ENCODE results near the gene PRR12.

PRR12 gene

DNA sequence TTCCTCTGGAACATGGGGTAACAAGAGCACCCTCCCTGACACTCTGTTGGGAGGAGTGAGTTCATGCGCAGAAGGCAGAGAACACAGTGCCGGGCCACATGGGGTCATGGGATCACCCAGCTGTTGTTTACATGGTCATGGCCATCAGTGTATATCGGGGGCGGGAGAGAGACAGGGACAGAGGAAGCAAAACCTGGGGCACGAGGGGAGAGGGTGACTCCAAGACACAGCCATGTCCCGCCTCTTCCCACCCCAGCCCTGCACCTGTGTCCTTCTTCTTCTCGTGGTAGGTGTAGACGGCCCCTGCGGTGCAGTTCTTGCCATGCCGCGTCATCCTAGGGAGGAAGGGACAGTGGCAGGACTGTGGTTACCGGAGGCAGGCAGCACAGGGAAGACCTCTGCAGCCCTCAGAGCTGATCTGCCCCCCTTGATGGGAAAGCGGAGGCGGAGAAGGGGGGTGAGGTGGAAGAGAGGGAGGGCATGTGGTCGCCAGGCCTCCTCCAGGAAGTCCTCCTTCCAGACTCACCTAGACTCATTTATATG lies 30.6 kb upstream of the PRR12 start:
- DNase-seq (ENCODE audit: low read depth in 2 of 2): no peak

DNA sequence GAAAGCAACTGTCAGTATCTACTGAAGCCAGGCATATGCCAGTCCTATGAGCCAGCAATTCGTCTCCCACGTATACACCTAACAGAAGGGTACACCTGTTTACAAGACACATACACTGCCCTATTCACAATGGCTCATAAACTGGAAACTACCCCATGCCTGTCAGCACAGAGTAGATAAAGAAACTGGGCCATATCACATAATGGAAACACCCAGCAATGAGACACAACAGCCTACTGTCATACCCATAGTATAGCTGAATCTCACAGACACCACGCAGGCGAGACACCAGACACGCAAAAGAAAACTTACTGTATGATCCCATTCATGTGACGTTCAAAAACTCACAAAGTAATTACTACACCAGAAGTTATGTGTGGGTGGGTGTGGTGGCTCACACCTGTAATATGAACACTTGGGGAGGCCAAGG lies 26.4 kb upstream of the PRR12 start:
- DNase-seq (ENCODE audit: low read depth in 2 of 2): no peak

DNA sequence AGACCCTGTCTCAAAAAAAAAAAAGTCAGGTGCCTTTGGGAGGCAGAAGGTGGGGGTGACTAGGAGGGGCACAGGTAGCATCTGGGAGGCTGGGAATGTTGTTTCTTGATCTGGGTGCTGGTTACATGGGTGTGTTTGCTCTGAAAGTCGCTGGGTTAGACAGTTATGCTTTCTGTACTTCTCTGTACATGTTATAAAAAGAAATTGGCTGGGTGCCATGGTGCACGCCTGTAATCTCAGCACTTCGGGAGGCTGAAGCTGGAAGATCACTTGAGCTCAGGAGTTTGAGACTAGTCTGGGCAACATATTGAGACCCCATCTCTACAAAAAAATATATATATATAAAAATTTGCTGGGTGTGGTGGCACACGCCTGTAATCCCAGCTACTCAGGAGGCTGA lies 25.7 kb upstream of the PRR12 start:
- DNase-seq (ENCODE audit: low read depth in 2 of 2): no peak

DNA sequence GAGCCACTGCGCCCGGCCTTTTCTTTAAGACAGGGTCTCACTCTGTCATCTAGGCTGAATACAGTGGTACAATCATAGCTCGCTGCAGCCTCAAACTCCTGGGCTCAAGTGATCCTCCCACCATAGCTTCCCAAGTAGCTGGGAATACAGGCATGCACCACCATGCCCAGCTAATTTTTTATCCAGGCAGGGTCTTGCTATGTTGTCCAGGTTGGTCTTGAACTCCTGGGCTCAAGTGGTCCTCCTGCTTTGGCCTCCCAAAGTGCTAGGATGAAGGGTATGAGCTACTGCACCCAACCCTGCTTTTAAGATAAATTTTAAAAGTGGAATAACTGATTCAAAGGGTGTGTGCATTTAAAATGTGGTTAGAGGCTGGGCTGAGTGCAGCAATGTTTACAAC lies 24.7 kb upstream of the PRR12 start:
- no peak for DNase-seq (ENCODE audit: low read depth in 2 of 2)

DNA sequence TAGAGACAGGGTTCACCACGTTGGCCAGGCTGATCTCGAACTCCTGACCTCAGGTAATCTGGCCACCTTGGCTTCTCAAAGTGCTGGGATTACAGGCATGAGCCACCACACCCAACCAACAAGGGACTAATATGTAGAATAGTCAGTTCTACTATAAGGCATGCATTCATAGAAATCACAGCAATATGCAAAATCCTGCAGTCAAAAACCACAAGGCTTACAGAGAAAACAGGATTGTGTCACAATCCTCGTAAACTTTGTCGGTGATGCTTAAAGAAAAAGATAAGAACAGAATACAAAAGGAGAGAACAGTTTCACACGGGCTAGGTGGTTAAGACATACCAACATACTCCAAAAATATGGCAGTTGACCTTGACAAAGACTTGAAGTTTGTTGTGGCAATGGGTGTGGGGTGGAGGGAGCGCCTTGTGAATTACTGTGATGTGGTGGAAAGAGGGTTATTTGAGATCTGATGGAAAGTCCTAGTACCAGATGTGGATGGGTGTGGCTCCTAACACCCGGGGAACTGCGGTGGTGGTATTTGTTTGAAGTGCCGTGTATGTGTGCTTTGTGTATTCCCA lies 23.0 kb upstream of the PRR12 start:
- DNase-seq (ENCODE audit: low read depth in 2 of 2): no peak

DNA sequence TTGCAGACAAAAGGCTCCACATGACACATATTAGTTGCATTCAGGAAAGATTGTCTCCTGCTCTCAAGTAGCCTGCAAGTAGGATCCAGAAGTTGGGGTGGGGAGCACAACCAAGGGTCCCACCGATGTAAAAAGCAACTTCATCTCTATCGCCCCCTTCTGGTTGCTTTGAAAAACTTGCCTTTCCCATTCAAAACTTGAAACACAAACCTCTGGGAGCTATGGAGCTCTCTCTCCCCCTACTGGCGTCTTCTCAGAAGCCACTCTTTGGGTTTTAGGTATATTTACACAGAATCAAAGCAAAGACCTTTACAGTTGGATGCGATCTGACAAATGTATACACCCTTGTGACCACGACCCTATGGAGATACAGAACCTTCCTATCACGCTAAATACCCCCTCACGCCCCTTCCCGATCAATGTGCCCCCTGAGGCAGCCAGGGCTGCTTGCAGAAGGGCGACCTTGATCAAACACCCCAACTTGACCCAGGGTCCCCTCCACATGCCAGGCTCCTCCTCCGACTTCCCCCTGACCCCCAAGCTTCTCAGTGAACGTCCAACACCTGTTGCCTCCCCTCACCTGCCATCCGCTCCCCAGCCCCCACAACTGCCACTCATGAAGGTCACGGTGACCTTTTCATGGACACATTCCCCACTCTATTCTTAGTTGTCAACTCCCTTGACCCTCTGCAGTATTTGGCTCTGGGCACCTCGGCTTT lies 20.7 kb upstream of the PRR12 start:
- DNase-seq (ENCODE audit: low read depth in 2 of 2): no peak

DNA sequence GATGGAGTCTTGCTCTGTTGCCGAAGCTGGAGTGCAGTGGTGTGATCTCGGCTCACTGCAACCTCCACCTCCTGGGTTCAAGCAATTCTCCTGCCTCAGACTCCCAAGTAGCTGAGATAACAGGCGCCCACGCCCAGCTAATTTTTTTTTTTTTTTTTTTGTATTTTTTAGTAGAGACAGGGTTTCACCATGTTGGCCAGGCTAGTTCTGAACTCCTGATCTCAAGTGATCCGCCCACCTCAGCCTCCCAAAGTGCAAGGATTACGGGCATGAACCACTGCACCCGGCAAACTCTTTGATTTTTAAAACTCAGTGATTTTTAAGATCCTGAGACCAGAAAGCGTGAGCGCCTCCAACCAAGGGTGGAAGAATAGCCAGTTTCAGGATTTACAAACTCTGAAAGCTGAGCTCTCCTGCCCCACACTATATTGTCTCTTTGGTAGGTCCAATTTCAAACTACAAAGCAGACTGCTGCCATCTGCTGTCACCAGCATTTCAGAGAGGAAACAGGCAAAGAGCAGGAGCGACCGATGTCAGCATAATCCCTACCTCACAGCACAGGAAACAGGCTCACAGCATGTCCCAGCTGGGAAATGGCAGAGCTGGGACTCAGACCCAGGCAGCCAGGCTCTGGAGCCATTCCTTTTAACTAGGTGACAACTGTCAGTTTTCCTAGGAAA lies 19.8 kb upstream of the PRR12 start:
- DNase-seq (ENCODE audit: low read depth in 2 of 2): no peak

DNA sequence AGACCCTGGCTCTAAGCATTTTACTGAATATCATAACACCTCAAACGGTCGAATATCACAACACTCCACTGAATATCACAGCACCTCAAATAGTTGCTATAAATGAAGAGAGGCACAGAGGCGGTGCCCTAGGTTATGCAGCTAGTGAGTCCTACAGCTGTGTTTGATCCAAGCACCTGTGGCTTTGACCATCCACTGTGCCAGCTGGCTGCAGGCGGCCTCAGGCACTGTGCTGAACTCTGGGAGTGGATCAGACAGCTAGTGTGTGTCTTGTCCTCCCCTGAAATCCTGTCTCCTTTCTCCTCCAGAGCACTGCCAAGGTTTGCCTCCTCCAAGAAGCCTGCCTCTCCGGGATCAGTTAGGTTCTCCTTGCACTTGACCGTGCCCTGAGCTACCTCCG lies 18.0 kb upstream of the PRR12 start:
- DNase-seq (ENCODE audit: low read depth in 2 of 2): no peak

DNA sequence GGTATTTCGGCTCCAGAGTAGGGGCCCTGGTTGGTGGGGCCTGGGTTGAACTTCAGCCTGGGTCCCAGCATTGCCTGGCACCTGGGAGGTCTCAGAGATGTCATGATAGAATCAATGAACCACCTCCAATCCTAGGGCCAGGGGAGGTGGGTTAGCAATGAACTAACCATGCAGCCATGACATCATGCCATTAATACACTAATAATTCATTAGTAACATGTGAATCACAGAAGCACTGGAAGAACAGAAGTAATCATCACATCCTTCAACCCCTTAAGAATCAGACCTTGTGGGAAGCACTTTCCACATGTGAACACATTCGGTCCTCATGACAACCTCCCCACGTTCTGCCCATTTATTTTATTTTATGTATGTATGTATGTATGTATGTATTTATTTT lies 17.6 kb upstream of the PRR12 start:
- no peak for DNase-seq (ENCODE audit: low read depth in 2 of 2)

DNA sequence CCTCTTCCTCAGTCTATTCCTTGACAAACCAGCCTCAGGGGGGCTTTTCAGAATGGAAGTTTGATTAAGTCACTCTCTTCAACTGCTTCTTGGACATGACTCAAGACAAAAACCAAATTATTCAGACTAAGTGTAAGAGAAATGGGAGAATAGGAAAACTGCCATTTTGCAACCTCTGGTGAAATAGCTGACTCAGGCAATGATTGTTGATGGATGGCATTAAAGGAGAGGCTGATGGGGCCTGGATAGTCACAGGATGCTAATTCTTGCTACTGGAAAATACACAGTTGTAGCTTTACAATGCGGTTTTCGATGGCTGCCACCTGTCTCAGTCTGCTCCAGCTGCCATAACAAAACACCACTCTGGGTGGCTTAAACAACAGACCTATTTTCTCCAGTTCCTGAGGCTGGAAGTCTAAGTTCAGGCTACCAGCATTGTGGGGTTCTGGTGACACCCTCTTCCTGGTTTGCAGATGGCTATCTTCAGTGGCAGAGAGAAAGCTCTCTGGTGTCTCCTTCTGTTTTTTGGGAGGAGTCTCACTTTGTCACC lies 16.7 kb upstream of the PRR12 start:
- no peak for DNase-seq (ENCODE audit: low read depth in 2 of 2)

DNA sequence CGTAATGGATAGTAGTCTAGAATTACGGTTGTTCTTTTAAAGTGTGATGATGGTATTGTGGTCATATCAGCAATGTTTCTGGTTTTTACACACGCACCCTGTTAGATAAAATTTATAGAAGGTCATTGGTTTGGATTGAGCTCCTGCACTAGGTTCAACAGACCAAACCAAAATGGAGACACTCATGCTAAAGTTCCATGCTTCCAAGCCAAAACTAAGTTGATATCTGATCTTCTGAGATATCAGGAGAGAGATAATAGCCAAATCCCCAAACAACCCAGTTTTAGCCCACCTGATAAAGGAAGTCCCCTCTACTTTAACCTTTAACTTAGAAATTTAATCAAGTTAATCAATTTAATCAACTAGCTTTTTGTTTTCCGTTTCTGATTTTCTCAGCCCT lies 11.8 kb upstream of the PRR12 start:
- DNase-seq (ENCODE audit: low read depth in 2 of 2): no peak

DNA sequence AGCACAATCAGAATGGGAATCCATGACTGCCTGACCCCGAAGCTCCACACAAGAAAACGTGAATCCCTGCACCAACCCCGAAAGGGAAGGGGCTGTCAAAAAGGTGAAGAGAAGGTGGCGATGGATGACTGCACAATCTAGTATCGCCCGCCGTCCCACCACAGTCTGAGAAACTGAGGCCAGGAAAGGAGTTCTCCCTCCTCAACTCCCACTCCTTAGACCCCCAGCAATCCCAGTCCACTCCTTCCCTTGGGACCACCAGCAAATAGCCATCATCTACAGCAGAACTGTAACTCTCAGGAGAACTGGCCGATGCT lies 11.1 kb upstream of the PRR12 start:
- DNase-seq (ENCODE audit: low read depth in 2 of 2): no peak

DNA sequence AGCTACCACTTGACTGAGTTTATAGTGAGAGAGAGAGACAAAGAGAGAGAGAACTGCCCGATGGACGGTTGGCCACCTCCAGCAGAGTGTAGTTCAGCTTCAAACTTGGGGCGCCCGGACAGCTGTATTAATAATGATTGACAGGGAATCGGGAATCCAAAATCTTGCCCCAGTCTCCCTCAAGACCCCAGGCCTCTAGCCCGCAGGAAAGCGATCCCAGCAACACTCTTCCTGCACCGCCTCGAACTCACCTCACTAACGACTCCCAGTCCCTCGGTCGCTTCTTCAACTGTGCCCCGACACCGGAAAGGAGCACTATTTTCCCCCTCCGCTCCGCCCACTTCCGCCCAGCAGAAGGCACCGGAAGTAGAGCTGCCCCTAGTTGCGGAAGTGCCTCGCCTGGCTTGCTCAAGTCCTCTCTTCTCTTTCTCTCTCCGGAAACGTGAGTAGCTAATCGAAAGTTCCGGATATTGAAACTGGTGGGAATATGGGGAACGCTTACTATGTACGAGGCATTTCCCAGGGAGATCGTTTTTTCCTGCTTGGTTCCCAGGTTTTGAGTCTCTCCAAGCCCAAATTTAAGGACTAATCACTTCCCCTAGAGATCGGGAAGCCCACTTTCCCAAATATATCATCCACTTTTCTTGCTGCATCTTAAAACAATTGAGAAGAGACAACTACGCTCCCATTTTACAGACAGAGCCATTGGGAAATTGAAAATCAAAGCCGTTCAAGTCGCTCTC lies 10.5 kb upstream of the PRR12 start, which contains the start of gene NOSIP:
Gene NOSIP (minus strand): TSS at position 293 of the 743 bp plus-strand sequence. CDS start 19,865 bp downstream, outside the sequence.
- peak; percentile 92 to 93 for DNase-seq (ENCODE audit: low read depth in 2 of 2)

DNA sequence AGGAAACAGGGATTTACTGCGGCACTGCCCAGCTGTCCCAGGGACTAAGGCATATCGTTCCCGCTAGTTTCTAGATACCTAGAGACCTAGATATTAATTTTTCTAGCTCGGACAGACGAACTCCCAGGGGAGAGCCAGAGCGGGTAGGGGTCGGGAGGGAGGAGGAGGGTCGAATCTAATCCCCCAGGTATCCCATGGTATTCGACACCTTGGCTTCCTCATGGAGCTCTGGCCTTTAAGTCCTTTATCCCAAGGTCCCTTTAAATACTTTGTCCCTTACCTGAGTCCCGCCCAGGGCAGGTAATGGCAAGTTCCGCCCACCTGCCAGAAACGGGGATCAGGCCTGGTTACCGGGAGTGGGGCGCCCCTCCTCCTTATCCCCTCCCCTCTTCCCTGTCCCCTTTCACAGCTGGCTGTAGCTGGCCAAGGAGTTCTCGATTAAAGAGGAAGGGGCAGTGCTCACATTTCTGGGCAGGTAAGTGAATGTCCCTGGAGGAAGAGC lies 9.9 kb upstream of the PRR12 start, which contains the start of gene PRRG2:
Gene PRRG2 (plus strand): TSS at position 310 of the 502 bp plus-strand sequence. CDS start 1,904 bp downstream, outside the sequence.
- DNase-seq (ENCODE audit: low read depth in 2 of 2): no peak

DNA sequence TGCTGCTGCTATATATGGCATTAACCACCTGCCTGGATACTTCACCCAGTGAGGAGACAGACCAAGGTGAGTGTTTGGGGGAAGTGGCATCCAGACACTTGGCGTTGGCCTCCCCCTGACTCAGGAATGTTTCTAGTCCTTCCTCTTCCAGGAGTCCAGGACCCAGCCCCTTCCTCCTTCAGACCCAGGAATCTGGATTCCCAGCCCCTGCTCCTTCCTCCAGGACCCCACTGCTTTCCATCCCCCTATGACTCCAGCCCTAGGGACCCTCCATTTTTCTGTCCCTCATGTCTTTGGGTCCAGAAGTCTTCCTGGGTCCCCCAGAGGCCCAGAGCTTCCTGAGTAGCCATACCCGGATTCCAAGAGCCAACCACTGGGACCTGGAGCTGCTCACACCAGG lies 7.7 kb upstream of the PRR12 start:
- DNase-seq (ENCODE audit: low read depth in 2 of 2): no peak

DNA sequence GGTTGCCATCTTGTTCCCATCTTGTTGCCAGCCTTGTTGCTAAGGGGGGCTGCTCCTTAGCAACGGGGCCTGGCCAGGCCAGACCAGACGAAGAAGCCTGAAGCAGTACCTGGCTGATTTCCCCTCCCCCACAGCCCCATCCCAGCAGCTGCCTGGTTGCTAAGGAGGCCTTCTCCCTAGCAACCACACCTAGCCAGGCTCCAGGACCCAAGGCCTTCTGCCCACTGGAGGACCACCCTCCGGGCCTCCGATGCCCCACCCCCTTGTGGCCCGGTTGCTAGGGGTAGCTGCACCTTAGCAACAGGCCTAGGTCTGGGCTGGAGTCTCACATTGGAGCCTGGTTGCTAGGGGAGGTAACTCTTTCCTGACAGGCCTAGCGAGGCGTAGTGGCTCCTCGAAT lies 6.0 kb upstream of the PRR12 start:
- DNase-seq (ENCODE audit: low read depth in 2 of 2): no peak

DNA sequence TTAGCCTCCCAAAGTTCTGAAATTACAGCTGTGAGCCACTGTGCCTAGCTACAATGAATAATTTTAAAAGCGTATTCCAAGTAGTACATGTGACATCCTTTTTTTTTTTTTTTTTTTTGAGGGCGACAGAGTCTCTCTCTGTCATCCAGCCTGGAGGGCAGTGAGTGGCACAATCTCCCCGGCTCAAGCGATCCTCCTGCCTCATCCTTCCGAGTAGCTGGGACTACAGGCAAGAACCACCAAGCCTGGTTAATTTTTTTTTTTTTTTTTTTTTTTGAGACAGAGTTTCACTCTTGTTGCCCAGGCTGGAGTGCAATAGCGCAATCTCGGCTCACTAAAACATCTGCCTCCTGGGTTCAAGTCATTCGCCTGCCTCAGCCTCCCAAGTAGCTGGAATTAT lies 3.8 kb upstream of the PRR12 start:
- DNase-seq (ENCODE audit: low read depth in 2 of 2): no peak

DNA sequence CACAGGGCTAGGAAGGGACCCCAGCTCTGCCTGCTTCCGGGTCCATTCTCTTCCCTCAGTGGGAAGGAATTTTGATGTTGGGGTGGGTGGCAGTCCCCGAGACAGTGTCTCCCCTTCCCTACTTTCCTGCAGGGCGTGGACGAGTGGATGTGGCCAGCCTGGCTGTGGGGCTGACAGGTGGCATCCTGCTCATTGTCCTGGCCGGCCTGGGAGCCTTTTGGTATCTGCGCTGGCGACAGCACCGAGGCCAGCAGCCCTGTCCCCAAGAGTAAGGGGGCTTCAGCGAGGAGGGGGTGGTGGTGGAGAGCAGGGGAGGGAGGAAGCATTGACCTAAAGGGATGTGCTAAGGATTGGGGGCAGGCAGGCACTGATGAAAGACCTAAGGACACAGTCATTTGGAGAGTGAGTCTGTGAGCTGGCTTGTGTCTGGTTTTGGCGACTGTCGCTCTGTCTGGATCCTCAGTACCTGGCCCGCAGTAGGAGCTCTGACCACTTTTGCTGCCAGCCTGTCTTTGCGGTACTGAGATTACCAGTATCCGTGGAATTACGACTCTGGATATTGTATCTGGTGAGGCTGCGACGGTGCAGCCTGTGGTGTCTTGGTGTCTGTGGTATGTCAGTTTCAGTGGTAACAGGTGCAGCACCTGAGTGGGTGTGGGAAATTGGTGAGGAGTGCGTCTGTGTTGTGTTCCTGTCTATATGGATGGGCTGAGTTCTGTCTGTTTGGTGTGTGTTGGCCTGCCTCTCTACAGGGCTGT lies 2.4 kb upstream of the PRR12 start:
- no peak for DNase-seq (ENCODE audit: low read depth in 2 of 2)

DNA sequence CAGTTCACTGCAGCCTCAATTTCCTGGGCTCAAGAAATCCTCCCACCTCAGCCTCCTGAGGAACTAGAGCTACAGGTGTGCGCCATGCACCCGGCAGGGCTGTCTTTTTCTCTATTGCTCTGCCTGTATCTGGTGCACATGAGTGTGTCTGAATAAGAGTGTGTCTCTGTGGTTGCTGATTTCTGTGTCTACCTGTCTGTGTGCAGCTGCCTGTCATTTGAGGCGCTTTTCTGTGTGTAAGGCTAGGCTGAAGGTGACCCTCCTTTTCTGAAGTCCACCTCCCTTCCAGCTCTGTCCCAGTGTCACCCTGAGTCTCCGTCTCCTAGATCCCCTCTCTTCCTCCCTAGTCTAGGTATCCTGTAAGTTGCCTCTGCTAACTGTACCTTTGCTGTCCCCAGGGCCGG lies 1.5 kb upstream of the PRR12 start:
- no peak for DNase-seq (ENCODE audit: low read depth in 2 of 2)

DNA sequence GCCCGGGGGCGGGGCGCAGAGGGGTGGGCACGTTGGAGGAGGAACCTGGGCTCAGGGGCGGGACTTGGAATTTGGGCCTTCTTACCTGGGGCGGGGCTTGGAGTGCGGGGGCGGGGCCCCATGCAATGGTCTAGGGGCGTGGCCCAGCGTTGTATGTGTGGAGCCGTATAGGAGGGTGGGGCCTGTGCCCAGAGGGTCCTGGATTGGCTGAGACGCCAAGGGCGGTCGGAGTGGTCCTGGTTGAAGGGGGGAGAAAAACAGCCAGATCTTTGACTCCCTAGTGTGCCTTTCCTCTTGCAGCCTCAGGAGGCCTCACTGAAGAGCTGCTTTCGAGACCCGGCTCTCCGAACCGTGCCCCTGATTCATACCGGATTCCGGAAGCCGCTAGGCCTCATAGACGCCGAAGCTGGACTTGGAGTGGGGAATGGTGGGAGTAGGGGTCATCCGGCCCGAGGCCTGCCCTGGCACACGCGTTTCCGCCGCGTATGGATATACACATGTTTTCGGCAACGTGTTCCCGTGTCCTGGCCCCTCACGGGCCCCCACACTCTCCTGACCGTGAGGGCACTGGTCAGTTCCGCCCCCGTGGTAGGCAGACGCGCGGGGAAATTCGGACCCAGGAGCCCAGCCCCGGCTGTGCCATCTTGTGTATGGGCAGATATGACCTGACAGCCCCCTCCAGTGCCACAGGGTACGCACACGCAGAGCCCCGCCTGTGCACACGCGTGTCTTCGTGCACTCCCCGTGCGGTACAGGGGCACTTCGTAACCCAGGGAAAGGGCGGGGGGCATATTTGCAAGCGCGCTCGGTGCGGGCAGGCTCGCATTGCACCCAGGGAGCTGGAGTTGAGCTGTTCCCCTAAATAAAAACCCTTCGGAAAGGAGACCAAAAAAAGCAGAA lies 661 bp upstream of the PRR12 start:
- peak; percentile 91 to 93 for DNase-seq (ENCODE audit: low read depth in 2 of 2)
